Measurements from ENCODE around the gene LPA.

The LPA gene

DNA sequence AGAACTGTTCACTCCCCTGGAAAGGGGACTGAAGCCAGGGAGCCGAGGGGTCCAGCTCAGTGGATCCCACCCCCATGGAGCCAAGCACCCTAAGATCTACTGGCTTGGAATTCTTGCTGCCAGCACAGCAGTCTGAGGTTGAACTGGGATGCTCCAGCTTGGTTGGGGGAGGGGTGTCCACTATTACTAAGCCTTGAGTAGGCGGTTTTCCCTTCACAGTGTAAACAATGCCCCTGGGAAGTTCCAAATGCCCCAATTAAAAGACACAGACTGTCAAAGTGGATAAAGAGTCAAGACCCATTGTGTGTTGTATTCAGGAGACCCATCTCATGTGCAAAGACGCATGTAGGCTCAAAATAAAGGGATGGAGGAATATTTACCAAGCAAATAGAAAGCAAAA lies 150.2 kb downstream of the LPA start:
- Histone ChIP-seq H3K27me3 (no peaks in the 10 kb centered on the region), H3K27ac (no peak overlapping the region), H3K4me3 (no peak overlapping the region), H3K4me2 (no peak overlapping the region), H3K4me1 (no peaks in the 10 kb centered on the region), H3K9me3 (peaks cover 7% of the 10 kb centered on the region), H3K36me3 (no peaks in the 10 kb centered on the region), H3K9ac (no peak overlapping the region), H4K20me1 (no peaks in the 10 kb centered on the region)
- TF ChIP-seq Cebpa-rat (IDR thresholded peaks at IDR 0.05) = no peak

DNA sequence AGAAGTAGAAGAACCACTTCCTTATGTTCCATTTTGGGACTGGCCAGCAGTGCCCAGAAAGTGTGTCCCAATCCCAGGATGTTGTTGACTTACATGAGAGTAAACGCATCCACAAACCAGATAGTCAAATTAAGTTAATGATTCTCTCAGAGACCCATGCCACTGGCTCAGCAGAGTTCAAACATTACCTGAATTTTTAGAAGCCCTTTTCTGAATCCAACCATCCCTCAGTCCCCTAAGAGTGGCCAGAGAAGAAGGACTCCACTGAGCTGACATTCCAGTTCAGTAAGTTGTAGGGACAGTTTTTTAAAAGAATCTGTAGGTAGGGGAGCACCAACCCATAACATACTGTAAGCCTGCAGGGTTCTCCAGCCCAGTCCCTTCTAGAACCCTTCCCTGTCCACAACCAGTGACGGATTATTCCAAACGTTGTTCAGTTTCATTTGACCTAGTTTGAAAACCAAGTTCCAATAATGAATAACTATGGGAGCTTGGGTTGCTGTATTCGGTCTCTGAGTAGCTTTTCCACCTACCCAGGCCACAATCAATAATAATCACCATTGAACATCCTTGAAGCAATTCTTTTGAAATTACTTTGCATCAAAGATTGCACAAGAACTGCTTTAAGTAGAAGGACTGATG lies 153.0 kb downstream of the LPA start:
- H3K9ac ChIP-seq = no peak overlapping the region

DNA sequence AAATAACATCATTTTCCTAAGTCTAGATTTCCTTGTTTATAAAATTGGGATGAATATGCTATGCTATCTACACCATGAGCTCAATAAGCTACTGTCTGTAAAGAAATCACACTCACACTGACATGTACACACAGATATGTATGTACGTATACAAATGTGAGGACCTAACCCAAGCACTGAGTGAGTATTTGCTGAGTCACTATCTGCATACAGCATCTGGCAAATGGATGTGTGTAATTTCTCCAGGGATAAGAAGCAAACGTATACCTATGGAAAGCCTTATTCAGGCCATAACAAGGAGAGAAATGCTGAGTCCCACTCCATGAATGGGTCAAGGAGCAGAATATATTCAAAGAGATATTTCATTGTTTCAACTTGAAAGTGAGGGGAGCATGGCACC lies 153.9 kb downstream of the LPA start:
- no peaks in the 10 kb centered on the region for H4K20me1 ChIP-seq
- H3K4me1 ChIP-seq = peaks cover 13% of the 10 kb centered on the region
- no peaks in the 10 kb centered on the region for H3K36me3 ChIP-seq
- peaks cover 9% of the 10 kb centered on the region for H3K9me3 ChIP-seq
- no peak overlapping the region for H3K9ac ChIP-seq
- TF ChIP-seq Cebpa-rat (IDR thresholded peaks at IDR 0.05) = no peak
- no peak overlapping the region for H3K27ac ChIP-seq
- no peak overlapping the region for H3K4me2 ChIP-seq
- H3K4me3 ChIP-seq = no peak overlapping the region
- no peaks in the 10 kb centered on the region for H3K27me3 ChIP-seq

More for the DNA sequence above, 153.0 kb downstream of the LPA start:
- H4K20me1 ChIP-seq = no peaks in the 10 kb centered on the region
- H3K4me2 ChIP-seq = no peak overlapping the region
- no peak overlapping the region for H3K27ac ChIP-seq
- no peaks in the 10 kb centered on the region for H3K36me3 ChIP-seq
- H3K4me3 ChIP-seq = no peak overlapping the region
- no peaks in the 10 kb centered on the region for H3K27me3 ChIP-seq
- peaks cover 13% of the 10 kb centered on the region for H3K4me1 ChIP-seq
- no peak for TF ChIP-seq Cebpa-rat (IDR thresholded peaks at IDR 0.05)
- H3K9me3 ChIP-seq = peaks cover 7% of the 10 kb centered on the region

DNA sequence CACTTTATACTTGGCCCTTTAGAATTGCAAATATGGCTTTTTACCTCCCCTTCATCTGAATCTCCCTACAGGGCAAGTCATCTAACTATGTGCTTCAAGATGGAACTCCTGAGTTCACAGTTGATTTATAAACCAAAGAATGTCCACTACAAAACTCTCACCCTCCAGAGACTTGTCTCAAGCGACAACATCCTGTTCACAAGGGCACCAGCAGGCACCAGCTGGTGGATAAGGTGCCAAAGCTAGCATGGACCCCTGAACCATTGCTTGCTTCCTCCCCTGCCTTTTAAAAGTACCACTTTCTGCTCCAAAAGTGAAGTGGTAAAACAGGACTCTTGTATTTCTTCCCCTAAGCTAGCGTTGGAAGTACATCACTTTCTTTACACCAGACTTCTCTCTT lies 154.5 kb downstream of the LPA start:
- no peak overlapping the region for H3K4me3 ChIP-seq
- H3K36me3 ChIP-seq = no peaks in the 10 kb centered on the region
- H3K27ac ChIP-seq = no peak overlapping the region
- H3K27me3 ChIP-seq = no peaks in the 10 kb centered on the region
- H3K9ac ChIP-seq = no peak overlapping the region
- H4K20me1 ChIP-seq = no peaks in the 10 kb centered on the region
- peaks cover 12% of the 10 kb centered on the region for H3K9me3 ChIP-seq
- no peak for TF ChIP-seq Cebpa-rat (IDR thresholded peaks at IDR 0.05)
- peaks cover 13% of the 10 kb centered on the region for H3K4me1 ChIP-seq
- H3K4me2 ChIP-seq = no peak overlapping the region

DNA sequence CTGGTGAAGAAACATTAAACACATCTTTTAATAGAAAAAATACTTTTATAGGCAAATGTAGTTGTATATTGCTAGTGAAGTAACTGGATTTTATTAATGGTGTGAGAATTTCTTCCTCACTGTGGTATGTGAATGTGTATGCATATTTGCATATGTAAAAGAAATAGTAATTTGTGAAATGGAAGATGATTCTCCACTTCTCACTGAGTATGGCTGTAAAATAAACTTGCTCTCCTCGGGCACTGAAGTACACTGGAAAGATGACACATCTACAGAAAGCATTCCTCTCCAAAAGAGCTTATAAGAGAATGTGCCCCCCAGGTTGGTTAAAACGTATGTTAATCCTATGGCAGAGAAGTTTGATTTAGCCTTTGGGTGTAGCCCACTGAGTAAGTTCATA lies 155.5 kb downstream of the LPA start:
- Histone ChIP-seq H3K4me3 (no peak overlapping the region), H3K4me1 (peaks cover 13% of the 10 kb centered on the region), H3K9me3 (peaks cover 15% of the 10 kb centered on the region), H3K27me3 (no peaks in the 10 kb centered on the region), H3K36me3 (no peaks in the 10 kb centered on the region), H3K27ac (no peak overlapping the region), H3K4me2 (no peak overlapping the region), H3K9ac (no peak overlapping the region), H4K20me1 (no peaks in the 10 kb centered on the region)
- no peak for TF ChIP-seq Cebpa-rat (IDR thresholded peaks at IDR 0.05)

DNA sequence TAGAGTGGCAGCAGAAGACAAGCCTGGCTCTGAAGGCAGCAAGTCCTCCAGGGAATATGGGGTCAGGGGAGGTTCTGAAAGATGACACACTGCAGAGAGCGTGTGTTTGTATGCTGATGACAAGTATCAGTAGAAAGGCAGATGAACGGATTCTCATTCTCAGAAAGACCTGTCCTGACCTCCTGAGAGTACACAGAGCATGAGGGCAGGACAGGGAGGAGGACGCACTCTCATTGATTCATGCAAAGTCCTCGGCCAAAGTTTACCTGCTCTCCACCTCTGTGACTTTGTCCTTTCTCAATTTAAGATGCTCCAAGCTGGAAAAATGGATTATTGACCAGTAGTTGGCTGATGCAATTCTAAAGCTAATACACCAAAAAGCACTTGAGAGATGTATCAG lies 156.7 kb downstream of the LPA start:
- no peak for TF ChIP-seq Cebpa-rat (IDR thresholded peaks at IDR 0.05)
- Histone ChIP-seq H3K9ac (no peak overlapping the region), H3K4me1 (peaks cover 13% of the 10 kb centered on the region), H3K4me2 (peak overlapping the region; percentile 68), H3K4me3 (no peak overlapping the region), H4K20me1 (no peaks in the 10 kb centered on the region), H3K27ac (no peak overlapping the region), H3K27me3 (no peaks in the 10 kb centered on the region), H3K36me3 (no peaks in the 10 kb centered on the region), H3K9me3 (peaks cover 26% of the 10 kb centered on the region)

DNA sequence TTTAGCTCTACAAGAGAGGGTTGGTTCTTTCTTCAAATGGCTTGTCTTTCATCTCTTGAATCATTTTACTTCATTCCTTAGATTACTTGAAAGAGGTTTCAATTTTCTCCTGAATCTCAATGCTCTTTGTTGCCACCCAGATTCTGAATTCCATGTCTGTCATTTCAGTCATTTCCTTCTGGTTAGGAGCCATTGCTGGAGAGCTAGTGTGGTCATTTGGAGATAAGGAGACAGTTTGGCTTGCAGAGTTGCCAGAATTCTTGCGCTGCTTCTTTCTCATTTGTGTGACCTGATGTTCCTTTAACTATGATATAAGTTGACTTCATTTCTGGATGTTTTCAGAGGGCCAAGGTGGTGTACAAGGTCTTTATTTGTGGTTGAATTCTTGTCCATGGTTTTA lies 158.1 kb downstream of the LPA start:
- Histone ChIP-seq H3K27me3 (no peaks in the 10 kb centered on the region), H4K20me1 (no peaks in the 10 kb centered on the region), H3K9me3 (peaks cover 26% of the 10 kb centered on the region), H3K4me3 (no peak overlapping the region), H3K9ac (no peak overlapping the region), H3K27ac (no peak overlapping the region), H3K4me1 (peaks cover 13% of the 10 kb centered on the region), H3K4me2 (no peak overlapping the region), H3K36me3 (no peaks in the 10 kb centered on the region)
- no peak for TF ChIP-seq Cebpa-rat (IDR thresholded peaks at IDR 0.05)

DNA sequence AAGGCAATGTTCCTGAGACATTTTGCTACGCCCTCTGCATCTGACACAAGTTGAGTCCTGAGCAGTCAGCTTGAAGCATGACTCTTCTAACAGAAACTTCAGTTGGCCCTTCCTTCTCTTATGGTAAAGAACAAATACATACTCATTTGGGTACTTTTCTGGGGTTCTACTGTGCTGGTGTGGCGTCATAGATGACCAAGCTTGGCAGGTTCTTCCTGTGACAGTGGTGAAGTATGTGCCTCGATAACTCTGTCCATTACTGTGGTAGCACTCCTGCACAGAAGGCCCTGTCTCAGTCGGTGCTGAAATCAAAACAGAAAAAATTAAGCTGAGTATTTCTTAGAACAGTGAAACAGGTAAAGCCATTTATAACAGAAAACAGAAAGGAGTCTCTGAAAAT lies 163.4 kb downstream of the LPA start:
- no peaks in the 10 kb centered on the region for H3K27me3 ChIP-seq
- H4K20me1 ChIP-seq = no peaks in the 10 kb centered on the region
- H3K4me2 ChIP-seq = no peak overlapping the region
- H3K9me3 ChIP-seq = peaks cover 26% of the 10 kb centered on the region
- H3K4me1 ChIP-seq = no peaks in the 10 kb centered on the region
- H3K36me3 ChIP-seq = no peaks in the 10 kb centered on the region
- H3K9ac ChIP-seq = no peak overlapping the region
- no peak for TF ChIP-seq Cebpa-rat (IDR thresholded peaks at IDR 0.05)
- no peak overlapping the region for H3K4me3 ChIP-seq
- no peak overlapping the region for H3K27ac ChIP-seq

DNA sequence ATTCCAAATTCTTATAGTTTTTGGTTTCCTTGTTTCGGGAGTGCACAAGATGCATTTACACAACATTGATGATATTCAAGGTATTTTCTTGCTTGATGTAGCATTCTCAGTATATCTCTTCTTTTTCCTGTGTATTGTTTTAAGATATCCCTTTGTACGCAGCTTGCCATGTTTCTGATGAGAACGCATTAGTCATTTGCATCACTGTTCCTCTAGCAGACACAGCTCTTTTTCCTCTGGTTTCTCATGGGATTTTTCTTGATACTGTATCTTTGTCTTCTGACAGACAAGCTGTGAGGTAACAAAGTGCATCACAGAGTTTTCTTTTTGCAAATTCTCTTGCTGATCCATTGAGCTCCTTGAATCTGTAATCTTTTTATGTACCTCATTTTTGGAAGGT lies 169.5 kb downstream of the LPA start:
- Histone ChIP-seq H3K27ac (no peak overlapping the region), H3K4me3 (no peak overlapping the region), H3K9ac (no peak overlapping the region), H4K20me1 (no peaks in the 10 kb centered on the region), H3K36me3 (no peaks in the 10 kb centered on the region), H3K9me3 (no peaks in the 10 kb centered on the region), H3K27me3 (no peaks in the 10 kb centered on the region), H3K4me2 (no peak overlapping the region), H3K4me1 (no peaks in the 10 kb centered on the region)
- no peak for TF ChIP-seq Cebpa-rat (IDR thresholded peaks at IDR 0.05)

DNA sequence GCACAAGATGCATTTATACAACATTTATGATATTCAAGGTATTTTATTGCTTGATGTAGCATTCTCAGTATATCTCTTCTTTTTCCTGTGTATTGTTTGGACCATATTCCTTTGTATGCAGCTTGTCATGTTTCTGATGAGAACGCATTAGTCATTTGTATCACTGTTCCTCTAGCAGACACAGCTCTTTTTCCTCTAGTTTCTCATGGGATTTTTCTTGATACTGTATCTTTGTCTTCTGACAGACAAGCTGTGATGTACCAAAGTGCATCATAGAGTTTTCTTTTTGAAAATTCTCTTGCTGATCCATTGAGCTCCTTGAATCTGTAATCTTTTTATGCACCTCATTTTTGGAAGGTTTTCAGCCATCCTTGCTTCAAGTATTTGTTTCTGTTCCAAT lies 175.0 kb downstream of the LPA start:
- no peaks in the 10 kb centered on the region for H3K27me3 ChIP-seq
- no peak overlapping the region for H3K4me3 ChIP-seq

DNA sequence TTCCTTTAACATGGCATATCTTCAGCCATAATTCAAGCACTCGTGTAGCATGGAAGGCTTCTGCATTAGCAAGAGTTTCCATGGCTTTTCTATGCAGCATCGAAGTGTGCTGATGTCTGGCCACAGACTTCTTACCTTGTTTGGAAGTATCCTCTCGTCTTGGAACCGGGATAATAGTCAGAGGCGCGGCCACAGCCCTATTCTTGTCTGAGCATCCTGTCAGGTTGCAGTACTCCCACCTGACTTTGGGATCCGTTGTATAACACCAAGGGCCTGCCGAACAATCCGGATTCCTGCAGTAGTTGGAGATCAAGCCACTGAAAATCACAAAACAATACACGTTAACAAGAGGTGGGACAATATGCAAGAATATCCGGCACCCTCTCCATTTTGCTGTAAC lies 177.0 kb downstream of the LPA start:
- Histone ChIP-seq H3K4me1 (no peaks in the 10 kb centered on the region), H3K4me3 (no peak overlapping the region), H4K20me1 (no peaks in the 10 kb centered on the region), H3K27ac (no peak overlapping the region), H3K9me3 (no peaks in the 10 kb centered on the region), H3K9ac (no peak overlapping the region), H3K27me3 (no peaks in the 10 kb centered on the region), H3K36me3 (no peaks in the 10 kb centered on the region), H3K4me2 (no peak overlapping the region)
- no peak for TF ChIP-seq Cebpa-rat (IDR thresholded peaks at IDR 0.05)

More for the DNA sequence above, 175.0 kb downstream of the LPA start:
- Histone ChIP-seq H3K27ac (no peak overlapping the region), H3K4me2 (no peak overlapping the region), H3K36me3 (no peaks in the 10 kb centered on the region), H3K9ac (no peak overlapping the region), H4K20me1 (no peaks in the 10 kb centered on the region), H3K9me3 (no peaks in the 10 kb centered on the region), H3K4me1 (no peaks in the 10 kb centered on the region)
- no peak for TF ChIP-seq Cebpa-rat (IDR thresholded peaks at IDR 0.05)

All from BLaER1 (cell line).